SK-N-MC (cell line): ENCODE results near the gene CARMIL1.
"Not testable (repeated sequence)": the region's sequence is repeated elsewhere in the genome, so short reads cannot be mapped to it uniquely, and the experiment has no call there.

Source experiments
- EZH2 ChIP-seq: fragments of 200-600 bp; sonication (generic); IDR thresholded peaks from one replicate; pipeline ENCODE4 v1.6.1; 2017; ENCODE audit warnings: antibody characterized with exemption
- POLR2AphosphoS5 ChIP-seq: IDR thresholded peaks from 2 replicates; pipeline ENCODE4 v1.6.1; 2012; ENCODE audit warnings: mild to moderate bottlenecking, low read depth, low read length, borderline replicate concordance

- TF ChIP-seq POLR2AphosphoS5, EZH2: not testable (repeated sequence)
These were observed 165.3 kb downstream of the CARMIL1 start for GRCh38 chr6:25444521-25444920.
